Colon (tissue), 2 donors: ENCODE results near the gene CHN1.

Experiments
- FAIRE-seq: peaks from 2 replicates; lab custom pipeline; 2012; peaks lifted over from hg19 to GRCh38; lab: Jason Lieb, UNC
- donor health status: control.
- donor health status: control.

Gene CHN1

GRCh38 chr2:174764280-174765255, 240.6 kb downstream of the CHN1 start, which contains the start of gene CHRNA1:
Gene CHRNA1, minus strand, starts transcription at chr2:174764472. Its CDS starts 78 bp downstream, at chr2:174764394.
- no peak for FAIRE-seq

- FAIRE-seq, result no peak
Observed at GRCh38 chr2:174763780-174764179, 241.4 kb downstream of the CHN1 start.

DNA sequence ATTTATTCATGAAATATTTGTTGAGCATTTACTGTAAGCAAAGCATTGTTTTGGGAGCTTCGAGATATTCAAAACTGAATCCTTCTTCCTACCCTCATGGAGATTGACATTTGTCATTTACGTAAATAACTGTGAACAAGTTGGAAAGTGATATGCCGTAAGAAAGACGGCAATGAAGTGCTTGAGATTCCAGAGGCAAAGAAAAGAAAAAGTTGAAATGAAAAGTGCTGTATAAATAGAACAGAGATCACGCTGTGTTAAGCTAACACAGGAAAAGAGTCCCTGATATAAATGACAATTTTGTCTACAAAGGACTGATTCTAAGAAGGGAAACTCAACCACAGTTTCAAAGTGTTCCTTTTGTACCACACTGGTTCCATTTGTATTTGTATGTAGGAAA, 242.7 kb downstream of the CHN1 start:
- FAIRE-seq, result no peak

GRCh38 chr2:174761837-174762236, 243.3 kb downstream of the CHN1 start:
- no peak for FAIRE-seq

- FAIRE-seq, result no peak
Observed at GRCh38 chr2:174760845-174761473, 244.2 kb downstream of the CHN1 start.

DNA sequence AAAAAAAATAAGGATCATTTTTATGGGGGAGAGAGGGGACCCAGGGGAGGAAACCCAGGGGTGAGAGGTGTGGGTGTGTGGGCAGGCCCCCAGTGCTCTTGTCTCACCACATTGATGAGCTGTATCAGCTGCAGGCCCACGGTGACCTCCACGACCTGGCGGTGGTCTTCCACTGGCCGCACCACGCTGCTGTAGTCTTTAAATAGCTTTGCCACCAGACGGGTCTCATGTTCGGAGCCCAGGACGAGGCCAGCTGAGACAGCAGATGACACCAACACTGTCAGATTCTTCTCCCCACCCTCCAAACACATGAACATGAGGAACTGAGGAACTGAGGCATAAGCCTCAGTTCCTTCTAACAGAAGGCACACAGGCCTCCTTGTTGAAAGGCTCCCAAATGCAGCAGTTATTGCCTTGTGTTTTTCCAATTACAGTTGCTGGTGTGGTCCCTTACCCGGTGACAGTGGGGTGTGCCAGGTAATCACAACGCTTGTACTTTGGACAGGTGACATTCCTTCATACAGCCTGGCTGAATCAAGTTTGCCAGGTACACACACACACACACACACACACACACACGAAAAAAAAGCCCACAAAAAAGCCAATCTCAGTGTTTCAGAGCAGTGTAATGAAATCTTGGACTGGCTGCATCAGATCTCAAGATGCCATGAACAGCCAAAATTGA, 245.7 kb downstream of the CHN1 start:
- FAIRE-seq, result no peak

DNA sequence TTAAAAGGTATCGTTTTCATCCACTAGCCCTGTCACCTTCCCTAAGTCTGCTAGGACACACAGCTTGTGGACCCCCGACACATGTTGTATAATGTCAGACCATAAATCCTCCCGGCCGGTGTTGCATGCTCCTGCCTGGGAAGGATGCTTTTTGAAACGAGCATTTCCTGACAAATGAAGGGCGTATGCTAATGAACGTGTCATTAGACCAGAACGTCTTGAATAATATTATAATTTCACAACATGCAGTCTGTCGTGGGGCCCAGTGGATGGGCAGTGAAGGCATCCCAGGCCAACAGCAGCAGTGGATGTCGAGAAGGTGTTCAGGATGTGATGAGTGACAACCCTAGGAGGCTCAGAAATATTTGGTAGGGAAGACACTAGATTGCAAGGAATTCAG, 248.4 kb downstream of the CHN1 start:
- FAIRE-seq, result no peak

DNA sequence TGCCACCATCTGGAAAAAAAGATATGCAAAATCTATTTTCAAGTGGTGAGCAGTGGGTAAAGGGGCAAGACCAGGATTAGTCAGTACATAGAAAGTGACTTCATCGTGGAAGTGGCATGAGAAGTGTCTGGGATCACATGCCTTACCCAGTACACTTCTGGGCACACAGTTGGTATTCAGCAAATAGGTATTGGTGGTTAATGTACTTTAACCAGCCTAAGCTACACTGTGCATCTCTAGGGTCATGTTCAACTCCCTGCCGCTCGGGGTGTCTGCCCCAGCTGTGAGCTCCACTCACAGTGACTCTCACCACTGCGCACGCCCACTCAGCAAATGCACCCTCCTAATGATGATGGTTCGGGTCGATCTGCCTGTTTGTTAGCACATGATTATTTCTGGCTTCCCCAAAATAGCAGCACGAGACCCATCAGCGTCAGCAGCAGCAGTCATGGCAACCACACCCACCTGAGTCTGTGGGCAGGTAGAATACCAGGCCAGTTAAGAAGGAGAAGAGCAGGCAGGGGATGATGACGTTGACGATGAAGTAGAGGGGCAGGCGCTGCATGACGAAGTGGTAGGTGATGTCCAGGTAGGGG, 252.0 kb downstream of the CHN1 start:
- no peak for FAIRE-seq

DNA sequence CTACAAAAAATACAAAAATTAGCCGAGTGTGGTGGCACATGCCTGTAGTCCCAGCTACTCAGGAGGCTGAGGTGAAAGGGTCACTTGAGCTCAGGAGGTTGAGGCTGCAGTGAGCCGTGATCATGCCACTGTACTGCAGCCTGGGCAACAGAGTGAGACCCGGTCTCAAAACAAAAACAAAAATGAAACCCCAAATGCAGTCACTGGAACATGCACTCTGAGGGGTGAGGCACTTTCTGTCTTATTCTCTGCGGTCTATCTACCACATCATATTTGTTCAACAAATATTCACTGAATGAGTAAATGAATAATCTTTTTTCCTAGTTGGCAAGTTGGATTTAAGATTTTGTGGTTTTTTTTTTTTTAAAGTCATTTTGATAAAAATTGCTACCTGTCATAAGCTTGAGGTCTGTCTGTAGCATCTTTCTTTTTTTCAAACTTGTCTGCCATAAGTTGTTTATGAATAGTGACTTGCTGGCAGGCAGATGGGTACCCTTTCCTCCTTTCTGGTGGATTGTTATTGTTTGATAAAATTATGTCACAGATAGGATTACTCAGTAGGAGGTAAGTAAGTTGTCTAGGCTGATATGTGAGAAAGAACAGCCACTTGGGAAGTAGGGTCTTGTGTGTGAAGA, 252.7 kb downstream of the CHN1 start:
- no peak for FAIRE-seq

GRCh38 chr2:174750923-174751441, 254.2 kb downstream of the CHN1 start:
- FAIRE-seq, result no peak

DNA sequence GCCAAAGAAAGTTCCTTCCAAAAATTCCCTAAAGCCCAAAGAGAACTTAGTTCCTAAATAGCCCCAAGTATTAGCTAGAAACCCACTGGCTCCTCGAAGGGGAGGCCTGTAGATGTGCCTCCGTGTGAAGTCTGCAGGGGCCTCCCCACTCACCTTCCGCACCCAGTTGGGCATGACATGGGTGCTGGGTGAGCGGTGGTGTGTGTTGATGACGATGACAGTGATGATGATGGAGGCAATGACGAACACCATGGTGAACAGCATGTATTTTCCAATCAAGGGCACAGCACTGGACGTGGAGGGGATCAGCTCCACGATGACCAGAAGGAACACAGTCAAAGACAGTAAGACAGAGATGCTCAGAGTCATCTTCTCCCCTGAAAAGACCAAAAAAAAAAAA, 255.4 kb downstream of the CHN1 start:
- no peak for FAIRE-seq

DNA sequence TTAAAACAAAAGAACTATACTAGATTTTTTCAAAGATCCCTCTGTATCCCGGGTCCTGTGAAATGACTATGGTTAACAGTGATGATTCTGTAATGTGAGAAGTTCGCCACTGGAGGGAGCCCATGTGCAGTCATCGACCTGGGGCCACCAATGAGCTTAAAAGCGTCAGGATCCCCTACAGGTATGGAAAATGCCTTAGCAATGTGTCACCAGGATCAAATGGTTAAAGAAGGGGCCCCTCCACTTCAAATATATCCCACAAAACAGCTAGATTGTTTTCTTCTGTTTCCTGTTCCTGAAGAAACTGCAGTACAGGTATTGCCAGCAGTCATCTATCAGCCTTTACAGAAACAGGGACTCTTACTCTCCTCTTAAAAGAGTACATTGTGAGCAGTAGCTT, 256.2 kb downstream of the CHN1 start:
- no peak for FAIRE-seq
